D721Med (cell line): ENCODE data around the gene TNRC6B.
"Not testable (repeated sequence)": the region's sequence is repeated elsewhere in the genome, so short reads cannot be mapped to it uniquely, and the experiment has no call there.

Experiments
- DNase-seq: peaks from one replicate; pipeline ENCODE4 v3.0.0; 2011; ENCODE audit warnings: low spot score; ENCODE audit not compliant: insufficient read length
- FAIRE-seq: peaks from 2 replicates; lab custom pipeline; 2011; peaks lifted over from hg19 to GRCh38; lab: Jason Lieb, UNC
- CTCF ChIP-seq: IDR thresholded peaks from 2 replicates; pipeline ENCODE4 v1.5.1; 2012; ENCODE audit warnings: mild to moderate bottlenecking, control low read depth; ENCODE audit not compliant: insufficient read depth; ENCODE audit errors: missing control alignments

TNRC6B gene

GRCh38 chr22:40153705-40154104, 24.0 kb upstream of the TNRC6B start:
- DNase-seq (no peak), FAIRE-seq (no peak)
- no peak for TF ChIP-seq CTCF

- DNase-seq = no peak
- TF ChIP-seq CTCF = no peak
- FAIRE-seq = no peak
These were observed 21.7 kb upstream of the TNRC6B start for GRCh38 chr22:40156001-40156516.

GRCh38 chr22:40156682-40157081, 21.0 kb upstream of the TNRC6B start:
- FAIRE-seq, DNase-seq: not testable (repeated sequence)

- FAIRE-seq (no peak), DNase-seq (no peak)
- no peak for TF ChIP-seq CTCF
These were observed 20.3 kb upstream of the TNRC6B start for GRCh38 chr22:40157330-40157945.

- no peak for TF ChIP-seq CTCF
- FAIRE-seq (no peak), DNase-seq (no peak)
These were observed 16.5 kb upstream of the TNRC6B start for GRCh38 chr22:40161194-40161593.

- DNase-seq, FAIRE-seq: not testable (repeated sequence)
These were observed 12.2 kb upstream of the TNRC6B start for GRCh38 chr22:40165537-40165936.

GRCh38 chr22:40175611-40176244, 2.0 kb upstream of the TNRC6B start:
- no peak for TF ChIP-seq CTCF
- FAIRE-seq = no peak

More at GRCh38 chr22:40175611-40176244, 2.0 kb upstream of the TNRC6B start:
- no peak for DNase-seq
